Measurements from ENCODE around the gene PRDM7. TPM values are rescaled to one million over a fixed set of nuclear protein-coding genes. Genes with fewer than 3 reads are reported as not detected.

The PRDM7 gene
- total RNA-seq, 1 donor from 2014 or later, result not detected

DNA sequence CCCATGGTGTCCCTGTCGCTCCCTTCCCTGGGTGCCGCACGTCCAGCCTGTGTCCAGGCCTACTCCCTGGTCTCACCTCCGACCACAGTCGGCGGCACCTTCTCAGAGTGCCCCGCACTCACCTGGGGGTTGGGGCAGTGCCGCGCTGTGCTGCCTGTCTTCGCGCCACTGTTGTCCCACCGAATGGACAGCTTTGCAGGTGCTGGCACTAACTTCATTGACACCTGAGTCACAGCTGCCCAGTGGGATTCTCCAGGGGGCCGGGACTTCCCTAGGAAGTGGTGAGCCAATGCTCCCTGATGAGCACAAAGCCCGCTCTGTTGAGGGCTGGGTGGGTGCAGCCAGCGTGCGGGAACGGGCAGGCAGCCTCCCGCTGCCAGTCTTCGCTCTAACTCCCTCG, 33.6 kb downstream of the PRDM7 start:
- ATAC-seq (no peak), DNase-seq (peak; percentile 50)
- Histone ChIP-seq H3K36me3 (peaks cover 27% of the 10 kb centered on the region), H3K9me3 (no peaks in the 10 kb centered on the region), H3K27me3 (no peaks in the 10 kb centered on the region), H3K4me3 (no peak overlapping the region), H3K4me1 (peaks cover 13% of the 10 kb centered on the region), H3K27ac (no peak overlapping the region)
- TF ChIP-seq, protein P1, sequence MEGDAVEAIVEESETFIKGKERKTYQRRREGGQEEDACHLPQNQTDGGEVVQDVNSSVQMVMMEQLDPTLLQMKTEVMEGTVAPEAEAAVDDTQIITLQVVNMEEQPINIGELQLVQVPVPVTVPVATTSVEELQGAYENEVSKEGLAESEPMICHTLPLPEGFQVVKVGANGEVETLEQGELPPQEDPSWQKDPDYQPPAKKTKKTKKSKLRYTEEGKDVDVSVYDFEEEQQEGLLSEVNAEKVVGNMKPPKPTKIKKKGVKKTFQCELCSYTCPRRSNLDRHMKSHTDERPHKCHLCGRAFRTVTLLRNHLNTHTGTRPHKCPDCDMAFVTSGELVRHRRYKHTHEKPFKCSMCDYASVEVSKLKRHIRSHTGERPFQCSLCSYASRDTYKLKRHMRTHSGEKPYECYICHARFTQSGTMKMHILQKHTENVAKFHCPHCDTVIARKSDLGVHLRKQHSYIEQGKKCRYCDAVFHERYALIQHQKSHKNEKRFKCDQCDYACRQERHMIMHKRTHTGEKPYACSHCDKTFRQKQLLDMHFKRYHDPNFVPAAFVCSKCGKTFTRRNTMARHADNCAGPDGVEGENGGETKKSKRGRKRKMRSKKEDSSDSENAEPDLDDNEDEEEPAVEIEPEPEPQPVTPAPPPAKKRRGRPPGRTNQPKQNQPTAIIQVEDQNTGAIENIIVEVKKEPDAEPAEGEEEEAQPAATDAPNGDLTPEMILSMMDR (IDR thresholded peaks at IDR 0.05), result no peak
- intact Hi-C loops (cut with DNase I), result no loop called here

DNA sequence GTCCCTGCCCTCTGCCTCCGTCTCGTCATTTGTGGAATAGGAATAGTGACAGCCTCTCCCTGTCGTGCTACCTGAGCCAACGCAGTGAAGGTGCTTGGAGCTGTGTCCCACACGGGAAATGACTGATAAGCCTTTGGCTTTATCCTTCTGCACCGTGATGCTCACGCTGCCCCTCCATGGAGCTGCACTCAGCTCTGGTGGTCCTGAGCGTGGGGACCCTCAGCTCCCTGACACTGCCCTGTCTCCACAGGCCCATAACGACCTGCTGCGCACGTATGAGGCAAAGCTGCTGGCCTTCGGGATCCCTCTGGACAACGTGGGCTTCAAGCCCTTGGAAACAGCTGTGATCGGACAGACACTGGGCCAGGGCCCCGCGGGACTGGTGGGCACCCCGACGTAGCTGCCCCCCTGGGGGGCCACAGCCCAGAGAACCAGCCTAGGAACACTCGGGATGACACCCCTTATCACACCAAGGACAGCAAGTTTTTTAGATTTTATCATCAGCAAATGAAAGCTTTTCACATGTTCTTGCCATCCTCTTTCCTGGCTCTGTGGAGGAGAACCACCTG, 34.1 kb downstream of the PRDM7 start:
- Histone ChIP-seq H3K27ac (no peak overlapping the region), H3K9me3 (no peaks in the 10 kb centered on the region), H3K4me1 (peaks cover 13% of the 10 kb centered on the region), H3K36me3 (peaks cover 32% of the 10 kb centered on the region), H3K4me3 (no peak overlapping the region), H3K27me3 (no peaks in the 10 kb centered on the region)
- DNase-seq, result peak; percentile 50
- TF ChIP-seq, protein P1 (IDR thresholded peaks at IDR 0.05), result no peak
- ATAC-seq, result no peak
- intact Hi-C loops (cut with DNase I), result no loop called here

DNA sequence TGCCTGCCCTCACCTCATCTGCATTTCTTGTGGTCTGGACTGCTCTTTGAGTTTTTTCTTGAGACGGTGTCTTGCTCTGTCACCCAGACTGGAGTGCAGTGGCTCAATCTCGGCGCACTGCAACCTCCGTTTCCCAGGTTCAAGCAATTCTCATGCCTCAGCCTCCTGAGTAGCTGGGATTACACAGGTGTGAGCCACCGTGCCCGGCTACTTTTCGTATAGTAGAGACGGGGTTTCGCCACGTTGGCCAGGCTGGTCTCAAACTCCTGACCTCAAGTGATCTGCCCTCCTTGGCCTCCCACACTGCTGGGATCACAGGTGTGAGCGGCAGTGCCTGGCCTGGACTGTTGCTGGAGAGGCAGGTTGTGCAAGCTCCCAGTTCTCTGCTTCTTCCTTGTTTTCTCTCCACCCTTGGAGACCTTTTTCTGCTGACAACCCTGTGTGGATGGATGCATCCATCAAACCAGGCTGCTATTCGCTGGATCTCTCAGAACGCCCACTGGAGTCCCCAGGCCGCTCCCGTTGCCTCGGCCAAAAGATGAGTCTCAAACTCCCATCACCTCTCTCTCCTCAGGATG, 35.1 kb downstream of the PRDM7 start:
- TF ChIP-seq, protein P1 (IDR thresholded peaks at IDR 0.05), result no peak
- Histone ChIP-seq H3K27ac (no peak overlapping the region), H3K27me3 (no peaks in the 10 kb centered on the region), H3K4me3 (no peak overlapping the region), H3K4me1 (peaks cover 8% of the 10 kb centered on the region), H3K9me3 (no peaks in the 10 kb centered on the region), H3K36me3 (peaks cover 42% of the 10 kb centered on the region)
- ATAC-seq (no peak), DNase-seq (peak; percentile 57)
- intact Hi-C loops (cut with DNase I), result no loop called here

DNA sequence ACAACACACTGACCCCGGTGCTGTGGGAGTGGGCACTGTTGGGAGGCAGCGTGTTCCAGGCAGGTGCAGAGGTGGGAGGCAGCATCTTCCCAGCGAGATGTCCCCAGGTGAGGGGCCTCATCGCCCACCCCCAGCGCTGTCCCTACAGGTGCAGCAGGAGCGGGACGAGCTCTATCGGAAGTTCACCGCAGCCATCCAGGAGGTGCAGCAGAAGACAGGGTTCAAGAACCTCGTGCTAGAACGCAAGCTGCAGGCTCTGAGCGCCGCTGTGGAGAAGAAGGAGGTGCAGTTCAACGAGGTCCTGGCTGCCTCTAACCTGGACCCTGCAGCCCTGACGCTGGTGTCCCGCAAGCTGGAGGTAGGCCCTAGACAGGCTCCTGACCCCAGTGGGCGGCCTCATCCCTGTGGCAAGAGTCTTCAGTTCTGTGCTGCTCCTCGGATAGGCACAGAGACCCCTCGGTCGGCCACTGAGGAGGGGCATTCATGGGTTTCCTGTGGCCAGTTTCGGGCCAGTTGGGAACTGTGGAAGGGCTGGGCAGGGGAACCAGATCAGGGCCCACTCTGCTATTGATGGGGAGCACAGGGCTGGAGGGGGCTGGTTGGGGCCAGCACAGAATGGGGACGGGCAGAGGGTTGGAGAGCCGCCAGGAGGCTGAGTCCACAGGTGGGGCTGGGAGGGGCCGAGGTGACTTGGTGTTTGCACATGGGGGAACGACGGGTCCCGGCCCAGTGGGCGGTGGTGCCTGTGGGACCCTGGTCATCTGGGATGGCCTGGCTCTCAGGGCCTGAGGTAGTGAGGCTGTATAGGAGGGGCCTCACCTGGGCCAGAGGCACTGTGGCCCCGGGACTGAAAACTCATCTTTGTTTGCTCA, 36.7 kb downstream of the PRDM7 start:
- peaks cover 54% of the 10 kb centered on the region for H3K36me3 ChIP-seq
- H3K27ac ChIP-seq, result no peak overlapping the region
- H3K4me1 ChIP-seq, result no peaks in the 10 kb centered on the region
- TF ChIP-seq, protein P1 (IDR thresholded peaks at IDR 0.05), result no peak
- intact Hi-C loops (cut with DNase I), result no loop called here
- ATAC-seq, result no peak
- H3K4me3 ChIP-seq, result no peak overlapping the region
- H3K9me3 ChIP-seq, result no peaks in the 10 kb centered on the region
- no peaks in the 10 kb centered on the region for H3K27me3 ChIP-seq
- no peak for DNase-seq

DNA sequence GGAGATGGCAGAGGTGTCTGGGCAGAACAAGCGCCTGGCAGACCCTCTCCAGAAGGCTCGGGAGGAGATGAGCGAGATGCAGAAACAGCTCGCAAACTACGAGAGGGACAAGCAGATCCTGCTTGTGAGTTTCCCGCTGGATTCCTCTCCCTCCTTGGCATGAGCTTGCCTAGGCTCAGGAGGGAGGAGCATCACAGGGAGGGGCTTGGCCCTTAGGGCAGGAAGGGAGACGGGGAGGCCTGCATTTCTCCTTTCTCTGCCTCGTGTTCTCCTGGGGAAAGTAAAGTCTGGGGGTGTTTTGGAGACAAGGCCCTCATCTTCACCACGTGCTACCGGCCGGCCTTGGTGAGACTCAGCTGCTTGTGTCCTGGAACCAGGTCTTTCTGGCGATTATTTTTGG, 39.9 kb downstream of the PRDM7 start:
- no peaks in the 10 kb centered on the region for H3K4me1 ChIP-seq
- no peak overlapping the region for H3K27ac ChIP-seq
- H3K36me3 ChIP-seq, result peaks cover 45% of the 10 kb centered on the region
- H3K4me3 ChIP-seq, result no peak overlapping the region
- intact Hi-C loops (cut with DNase I), result no loop called here
- no peak for ATAC-seq
- TF ChIP-seq, protein P1 (IDR thresholded peaks at IDR 0.05), result no peak
- no peaks in the 10 kb centered on the region for H3K9me3 ChIP-seq
- no peak for DNase-seq
- H3K27me3 ChIP-seq, result no peaks in the 10 kb centered on the region
